HG03064 (cell line): ENCODE measurements around the gene SLC30A10.
"Not testable (repeated sequence)": the region's sequence is repeated elsewhere in the genome, so short reads cannot be mapped to it uniquely, and the experiment has no call there.

Experiments used
- ATAC-seq: cut with Tn5 transposase; IDR thresholded peaks from one replicate; pipeline ENCODE4 v1.9.1; 2021; ENCODE audit warnings: low read depth; ENCODE audit not compliant: unreplicated experiment

SLC30A10 gene

DNA sequence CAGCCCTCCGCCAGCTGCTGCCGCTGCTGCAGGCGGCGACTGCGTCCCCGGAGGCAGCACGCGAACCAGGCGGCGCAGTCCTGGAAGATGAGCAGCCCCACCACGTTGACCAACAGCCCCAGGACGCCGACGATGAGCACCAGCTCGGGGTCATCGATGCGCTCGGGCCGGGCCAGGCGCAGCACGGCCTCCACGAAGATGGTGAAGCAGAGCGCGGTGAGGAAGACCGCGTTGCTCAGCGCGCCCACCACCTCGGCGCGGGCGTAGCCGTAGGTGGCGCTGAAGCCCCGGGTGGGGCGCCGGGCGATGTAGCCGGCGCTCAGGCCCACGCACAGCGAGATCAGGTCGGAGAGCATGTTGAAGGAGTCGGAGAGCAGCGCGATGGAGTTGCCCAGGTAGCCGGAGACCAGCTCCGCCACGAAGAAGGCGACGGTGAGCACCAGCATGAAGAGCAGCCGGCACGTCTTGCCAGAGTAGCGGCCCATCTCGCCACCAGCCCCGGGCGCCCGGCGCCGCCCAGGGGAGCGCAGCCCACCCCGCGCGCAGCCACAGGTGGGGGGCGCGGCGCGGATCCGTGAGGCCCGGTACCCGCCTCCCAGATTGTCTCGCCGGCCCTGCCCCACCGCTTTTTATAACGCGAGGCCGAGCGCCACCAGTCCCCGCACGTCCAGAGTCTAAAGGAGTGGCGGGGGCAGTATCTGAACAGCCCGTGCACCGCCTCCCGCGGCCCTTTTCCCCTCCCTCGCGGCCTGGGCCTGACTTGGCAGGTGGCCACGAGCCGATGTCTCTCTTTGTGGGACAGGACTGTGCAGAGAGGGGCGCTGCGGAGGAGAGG is at the start of gene SLC30A10:
TSS of gene SLC30A10 (minus strand) at position 602 of the 835 bp plus-strand sequence. CDS start at position 485, 117 bp downstream.
- no peak for ATAC-seq

DNA sequence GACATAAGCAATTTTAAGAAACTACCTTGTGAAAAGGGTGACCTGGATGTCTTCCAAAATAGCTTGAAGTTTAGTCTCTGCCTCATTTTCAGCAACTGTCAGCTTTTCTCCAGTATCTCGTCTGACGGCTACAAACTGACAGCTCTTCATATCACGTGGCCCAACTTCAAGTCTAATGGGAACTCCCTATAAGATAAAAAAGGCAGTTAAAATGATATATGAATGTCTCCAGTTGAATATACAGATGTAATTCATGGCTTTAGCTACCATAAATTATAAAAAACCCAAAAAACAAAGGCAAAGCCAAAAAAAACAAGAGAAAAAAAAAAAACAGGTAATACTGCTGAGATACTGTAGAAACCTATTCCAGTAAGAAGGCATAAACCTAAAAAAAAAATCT is 44.9 kb upstream of the SLC30A10 start:
- ATAC-seq: no peak

DNA sequence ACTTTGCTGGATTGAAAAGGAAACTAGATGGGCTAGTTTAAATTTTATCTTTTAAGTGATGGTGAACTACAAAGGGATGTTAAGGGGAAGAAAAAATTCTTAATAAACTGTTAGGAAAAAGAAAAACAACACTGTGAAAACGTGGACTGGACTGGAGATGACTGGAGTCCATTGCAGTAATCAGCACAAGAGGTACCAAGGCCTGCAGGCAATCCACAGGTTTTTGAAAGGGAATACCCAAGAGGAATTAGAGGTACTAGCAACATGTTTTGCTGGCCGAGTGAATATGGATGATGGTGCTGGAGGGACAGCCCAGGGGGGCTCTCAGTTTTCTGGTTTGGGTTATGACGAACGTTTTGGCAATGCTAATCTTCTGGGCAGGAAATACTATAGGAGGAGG is 39.0 kb upstream of the SLC30A10 start:
- ATAC-seq: no peak

DNA sequence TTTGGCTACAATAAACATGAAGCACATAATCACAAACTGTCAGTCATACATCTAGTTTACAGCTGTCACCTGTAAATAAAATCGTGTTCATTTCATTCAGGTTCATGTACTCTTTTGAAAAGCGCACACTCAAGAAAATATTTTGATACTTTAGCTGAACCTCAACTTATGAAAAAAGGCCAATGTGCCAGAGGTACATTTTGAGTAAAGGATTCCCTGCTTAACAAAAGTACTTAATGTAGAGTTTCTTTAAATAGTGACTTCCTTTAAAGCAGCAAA is 37.7 kb upstream of the SLC30A10 start:
- no peak for ATAC-seq

DNA sequence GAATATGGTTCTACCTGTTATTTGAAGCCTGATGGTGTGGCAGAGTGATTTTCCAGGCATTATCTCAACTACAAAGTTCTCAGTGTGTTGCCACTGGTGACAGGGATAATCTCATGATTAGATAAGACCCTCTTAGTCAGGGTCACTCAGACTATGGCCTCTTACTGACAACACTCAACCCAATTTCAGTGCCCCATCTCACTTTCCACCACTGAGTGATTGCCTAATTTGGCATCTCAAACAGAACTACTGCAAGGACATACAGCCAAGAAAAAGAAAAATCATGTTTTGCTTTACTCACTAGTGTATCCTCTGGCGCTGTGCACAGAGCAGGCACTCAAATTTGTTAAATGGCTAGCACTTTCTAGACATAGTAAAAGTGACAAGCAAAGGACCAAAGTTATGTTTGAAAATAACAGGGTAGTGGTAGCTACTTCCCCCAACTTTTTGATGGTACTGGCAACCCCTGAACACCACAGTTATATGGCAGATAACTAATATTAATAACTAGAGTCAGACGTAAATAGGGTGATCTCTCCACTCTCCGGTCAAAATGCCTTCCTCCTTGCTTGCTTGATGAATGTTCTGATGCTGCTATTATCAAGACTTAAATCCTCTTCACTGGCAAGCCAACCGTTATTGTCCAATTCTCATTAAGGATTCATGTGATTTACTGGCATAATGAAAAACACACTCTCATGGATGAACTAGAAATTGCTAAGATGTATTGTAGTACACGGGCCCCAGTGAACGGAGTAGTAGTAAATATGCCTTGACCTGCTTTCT is 37.1 kb upstream of the SLC30A10 start:
- ATAC-seq: no peak

DNA sequence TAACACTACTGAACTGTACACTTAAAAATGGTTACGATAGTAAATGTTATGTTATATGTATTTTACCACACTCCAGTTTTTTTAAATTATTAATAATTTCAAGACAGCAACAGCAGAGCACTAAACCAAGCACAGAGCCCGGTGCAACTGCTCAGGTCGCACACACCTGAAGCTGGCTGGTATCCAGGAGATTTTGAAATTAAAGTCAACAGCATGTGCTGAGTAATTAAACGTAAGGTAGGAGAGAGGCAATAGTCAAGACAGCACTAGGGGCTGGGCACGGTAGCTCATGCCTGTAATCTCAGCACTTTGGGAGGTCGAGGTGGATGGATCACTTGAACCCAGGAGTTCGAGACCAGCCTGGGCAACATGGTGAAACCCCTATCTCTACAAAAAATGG is 35.1 kb upstream of the SLC30A10 start:
- no peak for ATAC-seq

DNA sequence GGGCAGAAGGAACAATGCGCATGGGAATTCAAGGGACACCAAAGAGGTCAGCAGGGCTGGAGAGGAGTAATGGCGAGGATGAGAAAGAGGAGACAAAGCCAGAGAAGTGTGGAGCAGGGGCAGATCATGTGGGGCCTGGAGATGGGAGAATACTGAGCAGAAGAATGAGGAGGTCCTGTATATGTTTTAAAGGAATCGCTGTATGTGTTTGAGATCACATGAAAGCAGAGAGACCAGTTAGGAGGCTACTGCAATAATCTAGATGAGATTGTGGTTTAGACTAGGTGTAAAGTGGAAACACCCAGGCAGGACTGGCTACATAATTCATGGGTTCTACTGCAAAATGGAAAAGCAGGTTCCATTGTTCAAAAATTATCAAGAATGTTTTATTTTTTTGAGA is 33.3 kb upstream of the SLC30A10 start:
- ATAC-seq: no peak

DNA sequence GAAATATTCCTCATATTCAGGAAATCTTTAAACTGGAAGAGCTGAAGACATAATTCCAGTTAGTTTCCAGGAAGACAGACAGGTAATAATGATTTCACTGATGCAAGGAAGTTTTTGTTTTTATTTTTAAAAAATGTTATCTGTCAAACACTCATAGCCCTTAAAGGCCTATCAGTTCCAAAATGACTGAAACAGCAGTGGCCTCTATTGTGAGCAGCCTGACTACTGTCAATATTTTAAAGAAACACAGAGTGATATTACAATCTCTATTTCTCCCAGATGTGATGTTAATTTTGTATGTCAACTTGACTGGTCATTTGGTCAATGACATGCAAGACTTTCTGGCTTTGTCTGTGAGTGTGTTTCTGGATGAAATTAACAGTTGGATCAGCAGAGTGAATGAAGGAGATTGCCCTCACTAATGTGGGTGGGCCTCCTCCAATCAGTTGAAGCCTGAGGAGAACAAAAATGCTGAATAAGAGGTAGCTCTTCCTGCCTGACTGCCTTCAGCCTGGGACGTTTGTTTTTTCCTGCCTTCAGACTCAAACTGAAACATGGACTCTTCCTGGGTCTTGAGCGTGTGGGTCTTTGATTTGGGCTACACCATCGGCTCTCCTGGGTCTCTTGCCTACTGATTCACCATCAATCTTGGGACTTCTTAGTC is 31.3 kb upstream of the SLC30A10 start:
- ATAC-seq: no peak

DNA sequence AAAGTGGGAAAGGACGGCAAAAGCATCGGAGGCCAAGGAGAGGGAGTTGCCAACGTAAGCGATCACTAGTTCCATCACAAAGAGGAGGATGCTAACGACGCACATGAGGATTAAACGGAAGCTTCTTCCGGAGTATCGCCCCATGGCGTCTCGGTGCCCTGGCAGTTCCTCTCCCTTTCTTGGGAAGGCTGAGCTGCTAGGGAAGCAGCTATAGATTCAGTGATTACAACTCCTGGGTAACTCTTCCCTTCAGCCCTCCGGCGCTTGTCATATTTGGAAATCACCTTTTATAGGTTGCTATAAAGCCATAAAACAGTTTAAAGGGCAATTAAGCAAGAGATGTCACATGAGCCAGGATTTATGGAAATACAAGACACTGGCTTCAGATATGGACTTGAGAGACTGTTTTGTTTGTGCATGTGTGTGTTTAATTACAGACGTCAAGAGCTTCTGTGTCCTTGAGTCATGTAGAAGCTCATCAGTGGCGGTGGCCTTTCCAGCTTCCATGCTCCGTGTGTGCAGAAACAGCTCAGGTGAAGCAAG is 30.6 kb upstream of the SLC30A10 start:
- no peak for ATAC-seq

DNA sequence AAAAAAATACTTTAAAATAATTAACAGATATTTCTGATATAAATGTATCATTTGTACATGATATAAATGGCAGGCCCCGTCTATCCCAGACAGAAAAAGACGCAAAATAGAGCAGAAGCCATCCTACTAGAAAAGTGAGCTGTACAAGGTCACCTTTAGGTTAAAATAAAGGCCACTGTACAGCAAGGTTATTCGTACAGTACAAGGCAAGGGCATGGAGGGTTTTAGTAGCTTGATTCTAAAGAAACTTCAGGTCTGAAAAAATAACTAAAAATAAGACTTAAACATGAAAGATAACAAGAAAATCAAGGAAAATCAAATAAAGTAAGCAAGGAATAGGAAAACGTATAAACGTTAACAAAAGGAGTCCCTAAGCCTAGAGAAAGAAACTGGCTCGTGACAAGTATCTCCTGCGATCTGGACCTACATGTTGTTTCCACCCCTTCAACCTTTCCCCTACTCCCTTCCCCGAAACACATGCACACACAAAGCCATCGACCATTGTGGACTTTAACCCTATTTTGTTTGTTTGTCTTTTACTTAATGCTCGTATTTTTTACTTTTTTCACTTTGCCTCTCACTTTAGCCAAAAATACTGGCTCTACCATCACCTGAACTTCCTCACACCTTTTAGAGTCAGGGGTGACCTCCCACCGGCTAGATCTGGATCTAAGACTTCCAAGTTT is 26.5 kb upstream of the SLC30A10 start:
- no peak for ATAC-seq

DNA sequence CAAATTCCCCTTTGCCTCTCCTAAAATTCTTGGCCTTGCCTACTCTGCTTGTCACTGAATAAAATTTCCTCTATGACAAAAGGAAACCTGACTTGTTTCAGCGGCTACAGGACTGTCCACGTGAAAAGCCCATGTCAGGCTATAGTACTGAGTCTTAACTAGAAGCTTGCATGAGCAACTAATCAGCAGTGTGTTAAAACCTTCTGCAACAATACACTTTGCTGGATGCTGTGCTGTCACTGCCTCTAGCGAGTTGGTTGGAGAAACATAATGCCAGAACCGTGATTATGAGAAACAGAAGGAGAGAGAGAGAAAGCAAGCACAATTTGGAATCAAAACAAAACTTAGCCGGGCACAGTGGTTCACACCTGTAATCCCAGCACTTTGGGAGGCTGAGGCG is 25.7 kb upstream of the SLC30A10 start:
- ATAC-seq: no peak

DNA sequence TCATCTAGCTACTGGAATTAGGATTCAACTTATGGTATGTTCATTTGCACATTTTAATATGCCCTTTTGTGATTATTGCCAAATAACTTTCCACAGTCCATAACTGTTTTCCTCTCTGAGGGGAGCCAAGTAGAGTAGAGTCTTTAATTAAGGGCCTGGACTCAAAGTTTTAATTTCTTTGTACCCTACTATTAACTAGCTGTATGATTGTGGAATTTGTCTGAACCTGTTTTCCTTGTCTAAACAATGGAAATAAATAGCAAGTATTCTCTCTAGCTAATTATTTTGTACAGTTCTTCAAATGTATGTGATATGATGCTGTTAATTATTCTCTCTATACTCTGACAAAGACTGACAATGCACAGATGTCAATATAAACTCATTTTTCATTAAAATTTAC is 24.0 kb upstream of the SLC30A10 start:
- no peak for ATAC-seq

DNA sequence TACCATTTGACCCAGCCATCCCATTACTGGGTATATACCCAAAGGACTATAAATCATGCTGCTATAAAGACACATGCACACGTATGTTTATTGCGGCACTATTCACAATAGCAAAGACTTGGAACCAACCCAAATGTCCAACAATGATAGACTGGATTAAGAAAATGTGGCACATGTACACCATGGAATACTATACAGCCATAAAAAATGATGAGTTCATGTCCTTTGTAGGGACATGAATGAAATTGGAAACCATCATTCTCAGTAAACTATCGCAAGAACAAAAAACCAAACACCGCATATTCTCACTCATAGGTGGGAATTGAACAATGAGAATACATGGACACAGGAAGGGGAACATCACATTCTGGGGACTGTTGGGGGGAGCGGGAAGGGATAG is 20.9 kb upstream of the SLC30A10 start:
- ATAC-seq: not testable (repeated sequence)

DNA sequence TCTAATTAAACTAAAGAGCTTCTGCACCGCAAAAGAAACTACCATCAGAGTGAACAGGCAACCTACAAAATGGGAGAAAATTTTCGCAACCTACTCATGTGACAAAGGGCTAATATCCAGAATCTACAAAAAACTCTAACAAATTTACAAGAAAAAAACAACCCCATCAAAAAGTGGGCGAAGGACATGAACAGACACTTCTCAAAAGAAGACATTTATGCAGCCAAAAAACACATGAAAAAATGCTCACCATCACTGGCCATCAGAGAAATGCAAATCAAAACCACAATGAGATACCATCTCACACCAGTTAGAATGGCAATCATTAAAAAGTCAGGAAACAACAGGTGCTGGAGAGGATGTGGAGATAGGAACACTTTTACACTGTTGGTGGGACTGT is 20.4 kb upstream of the SLC30A10 start:
- ATAC-seq: not testable (repeated sequence)

DNA sequence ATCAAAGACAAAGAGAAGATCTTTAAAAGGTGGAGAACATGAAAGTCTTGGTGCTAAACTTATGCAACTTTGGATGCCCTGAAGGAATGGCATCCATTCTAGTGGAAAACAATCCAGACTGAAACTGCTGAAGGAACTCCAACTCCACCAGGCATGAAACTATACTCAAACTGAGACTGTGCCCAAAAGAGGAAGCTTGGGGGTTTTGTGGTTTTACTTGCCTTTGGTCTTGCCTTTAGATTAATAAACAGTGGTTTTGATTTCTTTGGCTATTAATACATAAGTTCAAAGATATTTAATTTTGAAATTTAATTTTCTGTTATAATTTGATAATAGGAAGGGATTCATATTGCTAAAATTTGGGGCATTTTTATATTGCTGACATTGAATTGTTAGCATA is 17.4 kb upstream of the SLC30A10 start:
- ATAC-seq: no peak

DNA sequence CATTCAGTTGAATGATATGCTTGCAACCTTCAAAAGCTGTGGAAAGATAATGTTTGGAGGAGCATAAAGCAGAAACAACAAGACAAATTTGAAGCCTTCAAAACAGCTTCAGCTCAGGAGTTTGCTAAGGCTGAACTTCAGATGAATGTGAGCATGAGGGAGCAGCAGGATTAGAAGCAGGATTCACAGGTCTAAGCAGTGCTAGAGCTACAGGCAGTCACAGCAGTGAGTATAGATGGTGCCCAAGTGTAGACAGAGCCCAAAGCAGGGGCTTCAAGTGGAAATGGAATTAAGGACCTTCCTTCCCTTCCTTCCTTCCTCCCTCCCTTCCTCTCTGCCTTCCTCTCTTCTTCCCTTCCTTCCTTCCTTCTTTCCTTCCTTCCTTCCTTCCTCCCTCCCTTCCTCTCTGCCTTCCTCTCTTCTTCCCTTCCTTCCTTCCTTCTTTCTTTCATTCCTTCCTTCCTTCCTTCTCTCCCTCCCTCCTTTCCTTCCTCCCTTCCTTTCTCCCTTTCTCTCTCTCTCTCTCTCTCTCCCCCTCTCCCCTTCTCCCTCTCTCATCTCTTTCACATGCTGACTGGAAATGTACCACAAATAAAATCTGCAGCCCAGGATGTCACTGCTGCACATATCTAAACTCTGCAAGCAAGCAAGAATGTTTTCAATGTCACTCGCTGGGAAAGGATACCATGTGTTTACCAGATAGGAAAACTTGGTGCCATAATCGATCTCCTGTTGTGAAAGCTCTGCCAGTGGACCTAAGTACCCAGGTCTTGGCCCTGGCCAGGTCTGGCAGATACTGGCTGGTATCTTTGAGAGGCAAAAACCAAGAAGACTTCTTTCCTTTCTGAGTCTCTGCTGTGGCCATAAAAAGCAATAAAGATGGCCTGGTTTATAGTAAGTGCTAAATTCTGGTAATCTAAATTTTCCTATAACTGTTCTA is 13.1 kb upstream of the SLC30A10 start:
- ATAC-seq: no peak

DNA sequence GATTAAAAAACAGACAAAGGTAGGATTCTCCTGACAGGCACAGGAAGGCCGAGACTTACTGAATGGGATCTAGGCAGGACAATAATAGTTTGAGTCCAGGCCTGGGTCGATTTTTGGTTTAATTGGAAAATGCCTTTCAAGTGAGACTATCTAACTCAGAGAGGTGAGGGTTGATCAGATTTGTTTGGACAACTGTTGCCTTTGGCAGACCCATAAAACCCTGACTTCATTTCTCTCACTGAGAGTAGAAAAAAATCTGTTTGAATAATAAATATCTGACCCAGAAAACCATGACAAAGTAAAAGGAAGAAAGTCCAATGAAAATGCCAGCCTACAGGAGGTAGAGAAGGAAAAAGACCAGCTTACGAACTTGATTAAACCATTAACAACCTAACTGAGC is 12.3 kb upstream of the SLC30A10 start:
- ATAC-seq: no peak

DNA sequence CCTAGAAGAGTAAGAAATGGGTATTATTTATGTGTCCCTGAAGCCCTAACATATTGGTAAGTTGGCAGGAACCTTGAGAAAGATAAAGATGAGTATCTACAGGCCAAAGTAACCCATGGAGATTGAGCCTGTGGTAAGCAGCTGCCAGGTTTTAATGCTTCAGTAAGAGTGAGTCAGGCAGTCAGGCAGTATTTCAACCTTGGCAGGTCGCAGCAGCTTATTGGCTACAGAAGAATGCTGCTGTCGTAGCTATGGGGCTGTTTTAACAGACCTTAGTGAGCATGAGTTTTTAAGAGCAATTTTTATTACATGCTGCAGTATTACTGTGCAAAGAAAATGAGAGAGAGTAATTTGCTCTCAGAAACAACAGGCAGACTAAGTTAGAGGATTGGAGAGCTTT is 10.3 kb upstream of the SLC30A10 start:
- ATAC-seq: no peak

DNA sequence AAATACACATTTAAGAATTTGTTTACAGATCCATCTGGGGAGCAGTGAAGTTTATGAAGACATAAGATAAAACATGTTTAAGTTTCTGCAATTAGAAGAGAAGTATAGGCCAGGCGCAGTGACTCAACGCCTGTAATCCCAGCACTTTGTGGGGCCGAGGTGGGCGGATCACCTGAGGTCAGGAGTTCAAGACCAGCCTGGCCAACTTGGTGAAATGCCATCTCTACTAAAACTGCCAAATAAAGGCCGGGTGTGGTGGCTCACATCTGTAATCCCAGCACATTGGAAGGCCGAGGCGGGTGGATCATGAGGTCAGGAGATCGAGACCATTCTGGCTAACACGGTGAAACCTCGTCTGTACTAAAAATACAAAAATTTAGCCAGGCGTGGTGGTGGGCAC is 5.4 kb upstream of the SLC30A10 start:
- ATAC-seq: not testable (repeated sequence)

DNA sequence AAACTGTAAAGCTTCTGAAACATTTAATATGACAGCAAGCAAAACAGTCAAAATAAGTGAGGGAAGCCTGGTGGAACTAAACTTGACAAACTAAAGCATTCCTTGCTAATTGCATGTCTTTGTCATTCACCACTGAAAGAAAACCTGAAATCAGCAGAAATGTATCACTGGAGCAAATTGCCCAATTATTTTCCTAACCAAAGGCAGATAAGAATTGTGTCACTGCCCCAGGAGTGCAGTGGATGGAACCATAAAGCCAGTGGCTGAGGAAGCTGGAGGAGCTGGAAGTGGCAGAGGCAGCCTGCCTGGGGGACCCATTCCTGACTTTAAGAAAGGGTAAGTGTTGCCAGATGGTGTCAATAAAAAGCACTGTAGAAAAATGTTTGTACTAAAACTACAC is 2.7 kb upstream of the SLC30A10 start:
- ATAC-seq: no peak
